Mammary microvascular endothelial cell (primary cell): ENCODE results near the gene PROCA1. TPM values are rescaled to one million over a fixed set of nuclear protein-coding genes. Genes with fewer than 3 reads are reported as not detected.

Source experiments
- total RNA-seq: library from RNA; depleted of rRNA; stranded (reverse); fragments of >200 nt; gene quantifications from 2 replicates; pipeline ENCODE4 v1.2.3, GENCODE V29; 2015

The PROCA1 gene, protein sequence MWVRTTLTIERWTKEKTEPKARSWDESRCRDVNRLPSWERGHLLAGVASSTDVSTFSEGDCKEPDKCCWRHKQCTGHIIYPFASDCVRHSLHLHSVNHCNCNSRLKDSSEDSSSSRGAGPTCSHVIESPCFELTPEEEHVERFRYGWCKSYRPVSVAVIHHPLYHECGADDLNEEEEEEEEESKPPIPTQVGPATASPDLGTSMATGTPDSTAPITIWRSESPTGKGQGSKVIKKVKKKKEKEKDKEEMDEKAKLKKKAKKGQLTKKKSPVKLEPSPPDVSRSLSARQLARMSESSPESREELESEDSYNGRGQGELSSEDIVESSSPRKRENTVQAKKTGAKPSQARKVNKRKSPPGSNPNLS
- 0.94 TPM in 1 of 2 replicates, not detected in the other for total RNA-seq

DNA sequence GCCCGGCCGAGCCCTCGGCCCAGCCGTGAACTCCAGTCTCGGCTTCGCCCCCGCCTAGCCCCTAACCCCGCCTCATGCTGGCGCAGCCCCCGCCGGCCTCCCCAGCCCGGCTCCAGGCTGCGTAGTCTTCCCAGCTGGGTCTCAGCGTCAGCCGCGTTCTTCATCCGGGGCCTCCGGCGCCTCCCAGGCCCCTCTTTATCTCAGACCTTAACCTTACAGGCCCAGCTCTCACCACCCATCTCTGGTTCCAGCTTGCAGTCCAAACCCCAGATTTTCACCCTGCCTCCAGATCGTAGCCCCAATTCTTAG lies at the start of gene PROCA1:
Gene PROCA1, minus strand, starts transcription at position 166 of the 309 bp plus-strand sequence. CDS start 228 bp downstream, outside the sequence.

DNA sequence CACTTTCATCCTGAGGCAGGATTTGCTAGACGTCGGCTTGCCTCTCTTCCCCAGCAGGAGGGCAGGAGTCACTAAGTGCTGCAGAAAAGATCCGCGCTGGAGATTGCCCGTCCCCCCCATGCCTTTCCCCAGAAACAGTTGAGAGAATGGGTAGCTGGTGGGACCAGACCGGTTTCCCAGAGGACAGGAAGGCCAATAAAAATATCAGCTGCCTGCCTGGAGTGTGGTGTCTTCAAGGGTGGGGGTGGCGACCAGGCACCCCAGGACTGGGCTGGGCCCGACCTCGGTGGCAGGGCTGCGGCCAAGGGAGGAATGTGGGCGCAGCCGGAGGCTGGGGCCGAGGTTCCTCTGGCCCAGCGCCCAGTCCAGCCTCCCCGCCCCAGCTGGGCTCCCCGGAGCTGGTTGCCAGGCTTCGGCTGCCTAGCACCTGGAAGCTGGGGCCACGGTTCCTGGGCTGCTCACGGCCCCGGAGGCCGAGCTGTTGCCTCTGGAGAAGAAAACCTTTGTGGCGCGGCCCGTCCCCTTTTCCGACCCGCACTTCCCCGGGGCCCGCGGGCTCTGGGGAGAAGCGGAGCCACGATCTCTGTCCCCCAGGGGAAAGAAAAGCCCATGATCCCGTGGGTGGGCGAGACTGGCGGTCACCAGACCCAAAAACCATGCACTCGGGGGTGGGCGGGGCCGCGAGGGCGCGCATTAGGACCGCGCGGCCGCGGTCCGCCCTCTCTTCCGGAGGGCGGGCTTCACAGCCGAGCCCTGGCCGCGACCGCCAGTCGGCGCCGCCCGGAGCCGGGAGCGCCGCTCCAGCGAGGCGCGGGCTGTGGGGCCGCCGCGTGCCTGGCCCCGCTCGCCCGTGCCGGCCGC lies 31.8 kb upstream of the PROCA1 start, which contains the start of gene TRAF4:
Gene TRAF4, plus strand, starts transcription at position 769 of the 861 bp plus-strand sequence. CDS start 102 bp downstream, outside the sequence.

DNA sequence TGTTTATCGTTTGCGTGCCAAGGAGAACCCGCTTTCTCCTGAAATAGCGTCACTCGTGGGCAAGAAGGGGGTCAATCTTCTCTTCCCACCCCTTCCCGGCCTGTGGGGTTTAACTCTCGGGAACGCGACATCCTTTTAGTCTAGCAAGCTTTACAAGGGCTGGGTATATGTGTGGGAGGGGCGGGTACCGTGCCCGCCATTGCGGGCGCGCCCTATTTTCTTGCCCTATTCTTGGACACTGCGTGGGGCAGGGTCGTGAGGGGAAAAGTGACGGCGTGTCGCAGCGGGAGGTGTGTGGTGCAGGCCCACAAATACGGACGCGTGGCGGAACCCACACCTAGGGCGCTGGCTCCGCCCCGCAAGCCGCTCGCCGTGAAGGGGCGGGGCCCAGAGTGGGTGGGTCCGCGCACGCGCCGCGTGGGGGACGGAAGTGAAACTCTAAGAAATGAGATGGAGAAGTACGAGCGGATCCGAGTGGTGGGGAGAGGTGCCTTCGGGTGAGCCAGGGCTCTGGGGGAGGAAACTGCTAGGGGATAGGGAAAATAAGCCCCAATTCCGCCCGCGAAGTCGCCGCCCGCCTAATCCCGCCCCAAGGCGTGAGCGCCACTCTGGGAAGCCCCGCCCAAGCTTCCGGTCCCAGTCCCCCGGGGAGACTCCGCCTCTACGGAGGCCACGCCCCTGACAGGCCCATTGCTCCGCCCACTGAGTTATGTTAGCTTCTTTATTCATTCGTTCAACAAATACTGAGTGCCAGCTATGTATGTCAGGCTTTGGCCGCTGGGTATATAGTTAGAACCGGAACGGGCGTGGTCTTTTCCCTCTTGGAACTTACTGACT lies 16.9 kb upstream of the PROCA1 start, which contains the start of gene NEK8:
Gene NEK8, plus strand, starts transcription at position 425 of the 837 bp plus-strand sequence. Its CDS starts 26 bp downstream, at position 451.

DNA sequence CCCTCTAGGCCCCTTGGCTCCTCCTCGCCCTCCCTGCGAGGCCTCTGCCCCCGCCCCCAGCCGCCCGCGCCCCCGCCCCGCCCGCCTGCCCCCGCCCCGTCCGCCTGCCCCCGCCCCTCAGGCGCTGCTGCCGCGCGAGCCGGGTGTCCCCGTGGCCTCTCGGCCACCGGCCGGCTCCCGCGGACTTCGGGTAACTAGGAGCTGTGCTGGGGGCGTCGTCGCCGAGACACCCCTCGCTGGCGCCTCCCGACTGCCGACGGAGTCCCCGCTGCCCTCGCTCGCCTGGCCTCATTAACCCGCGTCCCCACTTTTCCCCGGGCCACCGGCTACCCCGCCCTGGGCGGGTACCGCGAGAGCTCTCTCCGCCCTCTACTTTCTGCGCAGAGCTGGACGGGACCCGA lies 14.5 kb upstream of the PROCA1 start, which contains the start of gene TLCD1:
Gene TLCD1, minus strand, starts transcription at position 8 of the 401 bp plus-strand sequence. CDS start 136 bp downstream, outside the sequence.

DNA sequence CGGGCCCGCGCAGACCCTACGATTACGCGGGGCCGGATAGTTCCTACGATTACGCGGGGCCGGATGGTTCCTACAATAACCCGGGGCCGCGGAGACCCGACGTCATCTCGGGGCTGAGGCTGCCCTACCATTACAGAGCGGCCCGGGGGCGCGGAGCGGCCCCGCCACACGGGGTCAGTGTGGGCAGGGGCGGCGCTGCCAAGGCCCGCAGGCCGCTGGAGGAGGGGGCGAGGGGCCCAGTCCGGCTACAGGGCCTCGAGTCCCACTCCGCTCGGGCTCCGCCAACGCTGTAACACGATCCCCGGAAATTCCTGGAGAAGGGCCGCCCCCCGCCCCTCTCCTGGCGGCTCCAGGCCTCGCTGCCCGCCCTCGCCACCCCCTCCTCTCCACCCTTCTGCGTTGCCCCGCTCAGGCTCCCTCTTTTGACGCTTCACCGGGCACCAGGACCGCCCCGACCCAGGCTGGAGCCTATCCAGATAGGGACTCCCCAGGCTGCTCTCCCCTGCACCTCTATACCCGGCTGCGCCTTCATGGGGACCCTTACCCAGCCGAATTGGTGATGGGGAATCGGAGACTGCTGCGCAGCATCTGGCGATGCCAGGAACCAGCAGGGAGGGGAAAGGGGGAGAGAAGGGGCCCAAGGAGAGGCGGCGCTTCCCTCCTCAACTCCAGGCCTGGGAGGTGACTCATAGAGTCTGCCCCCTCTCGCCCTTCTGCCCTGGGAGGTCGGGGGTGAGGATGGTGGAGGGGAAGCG lies 6.1 kb upstream of the PROCA1 start, which contains the start of gene RAB34:
Gene RAB34, minus strand, starts transcription at position 291 of the 755 bp plus-strand sequence. CDS start 602 bp downstream, outside the sequence.

DNA sequence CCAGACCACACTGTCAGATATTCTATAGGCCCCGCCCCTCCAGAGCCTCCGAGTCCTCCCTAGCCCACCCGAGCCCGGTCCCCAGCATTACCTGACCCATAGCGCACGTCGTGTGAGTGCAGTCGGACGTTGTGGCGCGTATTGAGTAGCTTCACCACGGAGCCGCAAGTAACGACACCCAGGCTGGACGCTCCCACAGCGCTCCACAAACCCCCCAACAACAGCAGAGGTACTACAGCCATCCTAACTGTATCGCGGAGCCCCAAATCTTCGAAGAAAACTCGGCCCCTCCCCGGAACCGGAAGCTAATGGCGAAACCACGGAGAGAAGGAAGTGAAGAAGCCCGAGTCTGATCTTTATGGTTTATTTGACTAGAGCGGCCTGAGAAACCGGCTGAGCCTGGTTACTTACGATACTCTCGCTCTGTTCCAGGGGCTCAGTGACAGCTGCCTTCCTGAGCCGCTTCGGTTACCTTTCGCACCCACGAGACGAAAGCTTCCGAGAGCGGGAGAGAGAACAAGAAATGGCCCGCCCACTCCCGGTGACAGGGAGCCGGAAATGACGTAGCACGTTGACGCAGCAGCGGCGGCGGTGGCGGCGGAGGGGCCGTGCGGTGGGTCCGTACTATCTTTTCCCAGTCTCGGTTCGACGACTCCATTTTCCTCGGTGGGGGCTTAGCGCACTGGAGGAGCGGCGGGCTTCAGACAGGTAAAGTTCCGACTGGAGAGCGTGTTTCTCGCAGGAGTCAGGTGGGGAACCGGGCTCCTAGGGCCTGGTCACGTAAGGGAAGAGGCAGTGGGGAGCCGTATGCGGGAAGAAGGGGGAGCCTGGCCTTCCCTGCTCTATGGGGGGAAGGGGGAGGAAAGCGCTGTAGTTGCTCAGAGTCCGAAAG lies 49.8 kb downstream of the PROCA1 start, which contains the start of the genes SDF2 and SUPT6H:
Gene SDF2, minus strand, starts transcription at position 272 of the 892 bp plus-strand sequence. Its CDS starts 30 bp downstream, at position 242.
Gene SUPT6H, plus strand, starts transcription at position 571 of the 892 bp plus-strand sequence. CDS start 11,197 bp downstream, outside the sequence.

Other genes with a start within 250 kb of the PROCA1 start
- not detected in 2 replicates for gene SLC13A2, start 238.2 kb downstream of the PROCA1 start, total RNA-seq
- not detected in 2 replicates for gene FOXN1, start 205.5 kb downstream of the PROCA1 start, total RNA-seq
- gene UNC119, start 159.3 kb downstream of the PROCA1 start, total RNA-seq, result 29.5 and 30.2 TPM in 2 replicates
- 55.2 and 64.4 TPM in 2 replicates for gene PIGS, start 140.4 kb downstream of the PROCA1 start, total RNA-seq
- gene ALDOC, start 135.0 kb downstream of the PROCA1 start, total RNA-seq, result 9.1 and 12.3 TPM in 2 replicates
- gene SPAG5, start 112.9 kb downstream of the PROCA1 start, total RNA-seq, result 49.6 and 54.7 TPM in 2 replicates
- gene RSKR, start 97.7 kb downstream of the PROCA1 start, total RNA-seq, result 1.5 and 2.5 TPM in 2 replicates
- gene BLTP2, start 66.7 kb downstream of the PROCA1 start, total RNA-seq, result 108 and 135 TPM in 2 replicates
- gene SDF2, start 50.0 kb downstream of the PROCA1 start, total RNA-seq, result 40.2 and 44.2 TPM in 2 replicates
- 28.2 and 29.4 TPM in 2 replicates for gene SUPT6H, start 49.7 kb downstream of the PROCA1 start, total RNA-seq
- gene RAB34, start 6.0 kb upstream of the PROCA1 start, total RNA-seq, result 64.0 and 66.2 TPM in 2 replicates
- gene RPL23A, start 8.1 kb upstream of the PROCA1 start, total RNA-seq, result 731 and 742 TPM in 2 replicates
- 2.5 and 3.5 TPM in 2 replicates for gene TLCD1, start 14.3 kb upstream of the PROCA1 start, total RNA-seq
- gene NEK8, start 16.9 kb upstream of the PROCA1 start, total RNA-seq, result 1.6 and 3.7 TPM in 2 replicates
- 25.8 and 29.2 TPM in 2 replicates for gene TRAF4, start 32.1 kb upstream of the PROCA1 start, total RNA-seq
- gene FAM222B, start 130.9 kb upstream of the PROCA1 start, total RNA-seq, result 12.7 and 16.0 TPM in 2 replicates
- gene ERAL1, start 143.1 kb upstream of the PROCA1 start, total RNA-seq, result 80.0 and 89.4 TPM in 2 replicates
- 108 and 119 TPM in 2 replicates for gene FLOT2, start 185.8 kb upstream of the PROCA1 start, total RNA-seq
- 4.8 and 4.9 TPM in 2 replicates for gene DHRS13, start 191.2 kb upstream of the PROCA1 start, total RNA-seq
- gene PHF12, start 239.6 kb upstream of the PROCA1 start, total RNA-seq, result 15.9 and 23.8 TPM in 2 replicates